NAMALWA (cell line): Measurements from ENCODE around the gene THSD8.
"Not testable (repeated sequence)": the region's sequence is repeated elsewhere in the genome, so short reads cannot be mapped to it uniquely, and the experiment has no call there.

ENCODE experiments used
- DNase-seq: peaks from one replicate; pipeline ENCODE4 v3.0.0-alpha.2; 2015; ENCODE audit warnings: low spot score

The THSD8 gene

DNA sequence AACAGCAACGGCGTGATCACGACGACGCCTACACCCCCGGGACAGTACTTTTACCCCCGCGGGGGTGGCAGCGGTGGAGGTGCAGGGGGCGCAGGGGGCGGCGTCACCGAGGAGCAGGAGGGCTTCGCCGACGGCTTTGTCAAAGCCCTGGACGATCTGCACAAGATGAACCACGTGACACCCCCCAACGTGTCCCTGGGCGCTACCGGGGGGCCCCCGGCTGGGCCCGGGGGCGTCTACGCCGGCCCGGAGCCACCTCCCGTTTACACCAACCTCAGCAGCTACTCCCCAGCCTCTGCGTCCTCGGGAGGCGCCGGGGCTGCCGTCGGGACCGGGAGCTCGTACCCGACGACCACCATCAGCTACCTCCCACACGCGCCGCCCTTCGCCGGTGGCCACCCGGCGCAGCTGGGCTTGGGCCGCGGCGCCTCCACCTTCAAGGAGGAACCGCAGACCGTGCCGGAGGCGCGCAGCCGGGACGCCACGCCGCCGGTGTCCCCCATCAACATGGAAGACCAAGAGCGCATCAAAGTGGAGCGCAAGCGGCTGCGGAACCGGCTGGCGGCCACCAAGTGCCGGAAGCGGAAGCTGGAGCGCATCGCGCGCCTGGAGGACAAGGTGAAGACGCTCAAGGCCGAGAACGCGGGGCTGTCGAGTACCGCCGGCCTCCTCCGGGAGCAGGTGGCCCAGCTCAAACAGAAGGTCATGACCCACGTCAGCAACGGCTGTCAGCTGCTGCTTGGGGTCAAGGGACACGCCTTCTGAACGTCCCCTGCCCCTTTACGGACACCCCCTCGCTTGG lies 9.6 kb upstream of the THSD8 start:
- DNase-seq: peak; percentile 90

DNA sequence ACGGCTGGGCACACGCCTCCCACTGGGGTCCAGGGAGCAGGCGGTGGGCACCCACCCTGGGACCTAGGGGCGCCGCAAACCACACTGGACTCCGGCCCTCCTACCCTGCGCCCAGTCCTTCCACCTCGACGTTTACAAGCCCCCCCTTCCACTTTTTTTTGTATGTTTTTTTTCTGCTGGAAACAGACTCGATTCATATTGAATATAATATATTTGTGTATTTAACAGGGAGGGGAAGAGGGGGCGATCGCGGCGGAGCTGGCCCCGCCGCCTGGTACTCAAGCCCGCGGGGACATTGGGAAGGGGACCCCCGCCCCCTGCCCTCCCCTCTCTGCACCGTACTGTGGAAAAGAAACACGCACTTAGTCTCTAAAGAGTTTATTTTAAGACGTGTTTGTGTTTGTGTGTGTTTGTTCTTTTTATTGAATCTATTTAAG lies 9.0 kb upstream of the THSD8 start:
- DNase-seq: no peak

DNA sequence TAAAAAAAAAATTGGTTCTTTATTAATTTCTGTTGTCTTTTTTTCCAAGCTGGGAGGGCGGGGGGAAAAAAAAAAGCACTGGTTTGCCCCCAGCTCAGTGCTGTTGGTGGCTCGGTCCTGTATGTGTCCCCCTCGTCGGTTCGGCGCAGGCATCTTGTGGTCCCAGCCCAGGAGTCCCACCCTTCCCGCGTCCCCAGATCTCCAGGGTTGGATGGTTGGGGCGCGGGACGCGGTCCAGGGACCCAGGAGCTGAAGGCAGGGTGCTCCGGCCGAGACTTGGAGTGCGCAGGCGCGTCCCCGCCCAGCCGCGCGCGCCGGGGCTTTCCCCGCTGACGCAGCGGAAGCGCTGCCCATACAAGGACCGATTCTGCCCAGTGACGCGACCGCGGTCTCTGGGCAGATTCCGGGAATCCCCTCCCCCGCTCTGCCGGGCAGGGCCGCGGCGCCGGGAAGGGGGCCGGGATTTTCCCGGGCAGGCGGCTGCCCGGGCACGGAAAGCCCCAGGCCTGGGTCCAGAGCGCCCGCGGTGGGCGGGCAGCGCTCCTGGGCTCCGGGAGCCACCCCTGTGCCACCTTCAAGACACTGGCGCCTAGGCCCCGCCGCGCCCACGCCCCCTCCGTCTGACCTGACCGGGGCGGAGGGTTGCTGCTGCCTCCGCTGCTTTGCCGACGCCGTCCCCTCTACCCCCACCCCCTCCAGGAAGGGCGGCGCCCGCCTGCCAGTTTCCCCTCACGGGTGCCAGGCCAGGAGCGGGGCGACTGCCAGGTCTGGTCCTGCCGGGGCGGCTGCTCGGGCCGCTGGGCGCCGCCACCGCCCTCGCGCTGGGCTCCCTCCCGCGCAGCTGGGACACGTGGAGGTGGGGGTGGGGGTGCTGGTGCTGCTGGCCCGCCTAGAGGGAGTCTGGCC lies 8.3 kb upstream of the THSD8 start:
- peak; percentile 95 for DNase-seq

DNA sequence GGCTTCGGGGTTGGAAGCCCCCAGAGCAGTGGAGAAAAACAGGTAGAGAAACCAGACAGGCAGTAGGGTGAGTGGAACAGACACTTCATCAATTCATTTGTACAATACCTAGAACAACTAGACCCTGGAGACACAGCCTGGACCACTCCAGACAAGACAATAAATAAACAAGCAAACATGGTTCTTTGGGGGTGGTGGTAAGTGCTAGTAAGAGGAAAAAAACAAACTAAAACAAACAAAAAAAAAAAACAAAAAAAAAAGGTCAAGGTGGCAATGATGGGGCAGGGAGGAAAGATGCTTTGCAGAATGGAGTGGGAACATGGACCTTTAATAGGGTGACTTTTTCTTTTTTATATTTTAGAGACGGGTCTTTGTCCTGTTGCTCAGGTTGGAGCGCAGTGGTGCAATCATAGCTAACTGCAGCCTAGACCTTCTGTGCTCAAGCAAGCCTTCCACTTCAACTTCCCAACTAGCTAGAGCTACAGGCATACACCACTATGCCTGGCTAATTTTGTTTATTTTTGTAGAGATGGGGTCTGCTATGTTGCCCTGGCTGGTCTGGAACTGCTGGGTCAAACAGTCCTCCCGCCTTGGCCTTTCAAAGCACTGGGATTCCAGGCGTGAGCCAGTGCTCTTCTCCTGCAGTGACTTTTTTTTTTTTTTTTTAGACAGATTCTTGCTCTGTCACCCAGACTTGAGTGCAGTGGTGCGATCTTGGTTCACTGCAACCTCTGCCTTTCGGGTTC lies 7.5 kb upstream of the THSD8 start:
- DNase-seq: no peak

DNA sequence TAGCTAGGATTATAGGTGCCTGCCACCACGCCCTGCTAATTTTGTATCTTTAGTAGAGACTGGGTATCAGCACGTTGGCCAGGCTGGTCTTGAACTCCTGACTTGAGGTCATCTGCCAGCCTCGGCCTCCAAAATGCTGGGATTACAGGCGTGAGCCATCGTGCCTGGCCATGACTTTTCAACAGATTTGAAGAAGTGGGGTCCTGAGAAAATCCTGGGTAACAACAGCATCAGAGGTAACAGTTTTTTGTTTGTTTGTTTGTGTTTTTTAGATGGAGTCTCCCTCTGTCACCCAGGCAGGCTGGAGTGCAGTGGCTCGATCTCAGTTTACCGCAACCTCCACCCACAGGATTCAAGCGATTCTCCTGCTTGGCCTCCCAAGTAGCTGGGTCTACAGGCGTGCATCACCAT lies 6.9 kb upstream of the THSD8 start:
- no peak for DNase-seq

DNA sequence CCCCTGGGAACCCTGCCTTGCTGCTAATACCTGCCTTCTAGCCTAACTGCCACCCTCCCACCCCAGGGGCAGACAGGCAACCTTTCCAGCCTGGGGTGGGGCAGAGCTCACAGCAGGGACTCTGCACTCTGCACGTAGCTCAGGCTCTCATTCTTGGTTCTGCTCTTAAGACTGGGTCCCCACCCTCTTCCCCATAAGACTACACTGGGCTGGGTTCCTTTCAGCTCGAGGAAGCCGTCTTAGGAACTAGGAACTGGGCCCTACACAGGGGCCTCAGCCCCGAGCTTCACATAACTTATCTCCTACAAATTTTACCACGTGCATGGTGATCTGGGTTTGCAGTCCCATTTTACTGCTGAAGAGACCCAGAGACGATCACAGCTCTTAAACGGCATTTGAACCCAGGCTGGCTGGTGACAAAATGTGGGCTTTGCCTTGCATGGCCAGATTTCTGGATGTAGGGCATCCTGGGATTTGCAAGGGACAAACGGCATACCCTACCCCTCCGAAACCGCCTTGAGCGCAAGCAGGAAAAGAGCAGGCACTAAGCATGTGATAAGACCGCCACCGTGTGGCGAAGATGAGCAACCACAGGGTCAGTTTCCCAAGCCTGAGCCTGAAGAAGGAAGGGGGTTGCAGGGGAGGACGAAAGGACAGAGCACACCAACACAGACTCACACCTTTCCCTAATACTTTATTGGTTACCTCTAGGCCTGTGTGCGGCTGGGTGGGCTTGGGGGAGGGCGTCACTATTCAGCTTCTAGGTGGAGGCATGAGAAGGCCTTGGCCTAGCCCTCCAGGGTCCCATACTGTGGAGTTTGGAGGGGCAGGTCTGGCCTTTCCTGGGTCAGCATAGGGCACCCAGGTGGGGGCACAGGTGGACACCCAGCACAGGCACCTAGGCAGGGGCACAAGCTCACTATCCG lies 5.5 kb upstream of the THSD8 start:
- peak; percentile 89 for DNase-seq

DNA sequence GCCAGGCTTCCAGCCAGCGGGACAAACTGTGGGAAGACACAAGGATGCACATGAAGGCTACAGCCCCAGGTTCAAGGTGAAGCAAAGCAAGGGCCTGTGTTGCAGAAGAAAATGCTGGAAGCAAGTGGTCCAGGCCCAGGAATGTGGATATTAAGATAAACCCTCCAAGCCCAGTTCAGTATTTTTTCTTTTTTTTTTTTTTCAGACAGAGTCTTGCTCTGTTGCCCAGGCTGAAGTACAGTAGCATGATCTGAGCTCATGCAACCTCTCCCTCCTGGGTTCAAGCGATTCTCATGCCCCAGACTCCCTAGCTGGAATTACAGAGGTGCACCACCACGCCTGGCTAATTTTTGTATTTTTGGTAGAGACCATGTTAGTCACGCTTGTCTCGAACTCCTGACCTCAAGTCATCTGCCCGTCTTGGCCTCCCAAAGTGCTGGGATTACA lies 4.7 kb upstream of the THSD8 start:
- no peak for DNase-seq

DNA sequence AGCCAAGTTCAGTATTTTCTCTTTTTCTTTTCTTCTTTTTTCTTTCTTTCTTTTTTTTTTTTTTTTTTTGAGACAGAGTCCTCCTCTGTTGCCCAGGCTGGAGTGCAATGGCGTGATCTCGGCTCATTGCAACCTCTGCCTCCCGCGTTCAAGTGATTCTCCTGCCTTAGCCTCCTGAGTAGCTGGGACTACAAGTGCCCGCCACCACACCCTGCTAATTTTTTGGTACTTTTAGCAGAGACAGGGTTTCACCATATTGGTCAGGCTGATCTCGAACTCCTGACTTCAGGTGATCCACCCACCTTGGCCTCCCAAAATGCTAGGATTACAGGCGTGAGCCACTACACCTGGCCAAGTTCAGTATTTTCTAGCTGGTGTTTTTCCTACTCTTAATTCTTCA lies 4.3 kb upstream of the THSD8 start:
- not testable (repeated sequence) for DNase-seq

DNA sequence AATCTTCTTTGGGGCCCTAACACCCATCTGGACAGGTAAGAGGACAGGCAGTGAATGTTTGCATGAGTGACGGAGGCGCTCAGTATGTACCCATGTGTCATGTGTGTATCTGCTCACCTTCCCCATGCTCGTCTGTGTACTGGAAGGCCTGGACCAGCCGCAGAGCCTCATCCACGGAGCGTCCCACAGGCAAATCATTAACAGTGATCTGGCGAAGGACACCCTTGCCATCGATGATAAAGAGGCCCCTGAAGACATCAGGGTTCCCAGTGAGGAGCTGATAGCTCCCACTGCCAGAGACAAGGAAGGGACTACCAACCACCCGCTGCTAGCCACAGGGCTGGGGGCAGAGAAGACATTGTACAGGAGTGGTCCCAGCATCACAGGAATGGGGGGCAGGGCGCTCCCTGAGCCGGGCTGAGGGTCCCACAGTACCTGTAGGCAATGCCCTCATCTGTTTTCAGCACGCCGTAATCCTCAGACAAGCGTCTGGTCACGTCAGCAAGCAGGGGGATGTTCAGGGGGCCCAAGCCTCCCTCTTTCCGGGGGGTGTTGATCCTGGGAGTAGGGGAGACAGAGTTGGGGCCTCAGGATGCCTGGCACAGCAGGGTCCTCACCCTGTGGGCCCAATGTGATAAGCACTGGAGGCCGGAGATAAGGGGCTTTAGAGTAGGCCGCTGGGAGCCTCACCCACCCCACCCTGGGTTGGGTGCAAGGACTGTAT lies 2.0 kb upstream of the THSD8 start:
- DNase-seq: no peak

DNA sequence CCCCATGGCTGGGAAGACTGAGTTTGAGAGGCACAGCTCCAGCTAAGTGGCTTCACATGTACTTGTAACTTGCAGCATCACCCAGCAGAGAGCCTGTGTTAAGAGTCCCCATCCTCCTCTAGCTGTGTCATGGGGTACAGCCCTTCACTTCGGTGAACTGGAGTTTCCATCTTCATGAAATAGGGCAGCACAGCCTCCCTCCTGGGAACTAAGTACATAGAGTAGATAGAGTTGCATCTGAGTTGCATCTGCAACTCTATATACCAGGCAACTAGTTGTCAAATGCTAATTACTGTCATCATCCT lies 1.5 kb upstream of the THSD8 start:
- no peak for DNase-seq

DNA sequence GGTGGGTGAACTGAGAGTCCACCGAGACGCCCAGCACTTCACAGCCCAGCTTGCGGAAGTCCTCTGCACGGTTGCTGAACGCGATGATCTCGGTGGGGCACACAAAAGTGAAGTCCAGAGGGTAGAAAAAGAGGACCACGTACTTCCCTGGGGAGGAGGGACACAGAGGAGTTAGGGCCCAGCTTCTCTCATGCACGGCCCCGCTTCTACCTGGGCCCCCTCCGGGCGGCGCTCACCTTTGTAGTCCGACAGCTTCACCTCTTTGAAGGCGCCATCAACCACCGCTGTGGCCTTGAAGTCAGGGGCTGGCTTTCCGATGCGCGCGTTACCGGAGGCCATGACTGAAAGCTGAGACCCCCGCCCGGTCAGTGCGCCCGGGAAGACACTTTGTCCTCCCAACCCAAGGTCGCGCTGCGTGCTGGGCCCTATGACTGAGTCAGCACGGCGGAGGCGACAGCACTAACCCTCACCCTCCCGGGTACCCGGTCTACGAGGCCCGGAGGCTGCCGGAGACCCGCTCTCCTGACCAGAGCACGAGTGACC lies 875 bp upstream of the THSD8 start:
- DNase-seq: no peak

DNA sequence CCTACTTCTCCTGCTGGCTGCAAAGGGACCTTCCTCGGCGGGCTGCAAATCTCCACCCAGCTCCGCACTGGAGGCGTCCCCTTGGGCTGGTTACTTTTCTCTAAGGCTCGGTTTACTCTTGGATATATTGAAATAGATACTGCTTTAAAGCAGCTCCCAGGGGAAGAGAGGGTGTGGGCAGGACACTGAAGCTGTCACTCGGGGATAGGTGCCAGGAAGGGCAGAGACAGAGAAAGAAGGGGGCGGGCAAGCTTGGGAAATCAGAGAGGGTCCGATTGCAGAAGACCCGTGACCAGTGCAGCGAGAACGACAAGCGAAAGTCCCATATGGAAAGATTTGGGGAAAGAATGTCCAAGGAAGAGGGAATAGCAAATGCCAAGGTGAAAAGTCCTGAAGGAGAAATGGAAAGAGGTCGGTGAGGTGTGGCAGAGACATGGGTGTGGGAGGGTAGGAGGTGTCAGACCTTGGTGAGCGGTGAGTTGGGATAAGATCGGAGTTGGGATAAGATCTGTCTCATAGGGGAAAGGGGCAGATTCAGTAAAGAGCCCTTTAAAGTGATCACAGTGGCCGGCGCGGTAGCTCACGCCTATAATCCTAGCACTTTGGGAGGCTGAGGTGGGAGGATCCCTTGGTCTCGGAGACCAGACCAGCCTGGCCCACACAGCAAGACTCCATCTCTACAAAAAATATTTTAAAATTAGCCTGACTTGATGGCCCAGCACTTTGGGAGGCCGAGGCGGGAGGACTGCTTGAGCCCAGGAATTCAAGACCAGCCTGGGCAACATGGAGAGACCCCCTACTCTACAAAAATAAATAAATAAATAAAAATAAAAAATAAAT lies 618 bp downstream of the THSD8 start:
- no peak for DNase-seq

DNA sequence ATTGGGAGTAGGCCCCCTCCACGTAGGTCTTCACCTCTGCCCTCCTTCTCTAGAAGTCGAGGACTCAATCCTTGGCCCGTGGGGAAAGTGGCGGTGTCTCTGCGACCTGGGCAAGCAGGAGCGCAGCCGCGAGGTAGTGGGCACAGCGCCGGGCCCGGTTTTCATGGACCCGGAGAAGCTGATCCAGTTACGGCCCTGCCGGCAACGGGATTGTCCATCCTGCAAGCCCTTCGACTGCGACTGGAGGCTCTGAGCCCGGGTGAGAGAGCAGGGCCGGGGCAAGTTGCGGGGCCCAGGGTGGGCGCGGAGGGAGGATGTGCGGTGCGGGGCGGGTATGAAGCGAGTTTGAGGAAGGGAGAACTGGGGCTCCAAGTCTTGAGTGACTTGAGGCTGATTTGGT lies 2.2 kb downstream of the THSD8 start:
- no peak for DNase-seq

DNA sequence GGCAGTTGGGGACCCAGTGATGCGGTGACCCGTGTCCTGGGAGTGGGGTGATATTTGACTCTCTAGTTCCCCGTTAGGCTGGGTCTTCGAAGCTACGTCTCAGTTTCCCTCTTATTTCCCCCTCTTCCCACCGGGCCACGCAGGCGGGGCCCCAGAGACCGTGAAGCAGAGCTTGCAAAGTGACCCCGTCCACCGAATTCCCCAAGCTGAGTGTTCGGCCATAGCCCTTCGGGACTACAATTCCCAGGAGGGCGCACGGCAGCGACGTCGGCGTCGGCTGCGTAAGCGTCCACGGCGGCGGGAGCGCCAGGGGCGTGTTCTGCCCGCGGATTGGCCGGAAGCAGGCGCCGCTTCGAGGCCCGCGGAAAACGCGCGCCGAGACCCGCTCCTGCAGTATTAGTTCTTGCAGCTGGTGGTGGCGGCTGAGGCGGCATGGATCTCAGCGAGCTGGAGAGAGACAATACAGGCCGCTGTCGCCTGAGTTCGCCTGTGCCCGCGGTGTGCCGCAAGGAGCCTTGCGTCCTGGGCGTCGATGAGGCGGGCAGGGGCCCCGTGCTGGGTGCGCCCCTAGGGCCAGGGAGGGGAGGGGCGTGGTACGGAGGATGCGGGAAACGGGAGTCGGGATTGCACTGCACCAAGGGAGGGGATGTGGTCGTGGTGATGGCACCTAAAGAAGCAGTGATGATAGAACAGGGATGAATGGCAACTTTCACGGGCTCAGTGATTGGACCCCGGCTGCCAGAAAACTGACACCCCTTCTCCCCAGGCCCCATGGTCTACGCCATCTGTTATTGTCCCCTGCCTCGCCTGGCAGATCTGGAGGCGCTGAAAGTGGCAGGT lies 4.6 kb downstream of the THSD8 start, which contains the start of gene RNASEH2A:
Gene RNASEH2A, plus strand, starts transcription at position 343 of the 840 bp plus-strand sequence. Its CDS starts 90 bp downstream, at position 433.
- DNase-seq: peak; percentile 92

DNA sequence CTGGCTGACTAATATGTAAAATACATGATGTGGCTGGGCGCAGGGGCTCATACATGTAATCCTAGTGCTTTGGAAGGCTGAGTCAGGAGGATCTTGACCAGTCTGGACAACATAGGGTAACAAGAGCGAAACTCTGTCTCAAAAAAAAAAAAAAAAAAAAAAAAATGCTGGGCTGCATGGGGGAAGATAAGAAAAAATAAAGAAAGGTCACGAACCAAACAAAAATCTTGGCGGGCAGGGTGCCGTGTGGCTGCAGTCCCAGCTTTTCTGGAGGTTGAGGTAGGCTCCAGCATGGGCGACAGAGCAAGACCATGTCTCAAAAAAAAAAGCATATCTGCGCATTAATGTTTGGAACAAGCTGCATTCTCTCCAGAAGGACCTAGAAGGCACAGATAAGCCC lies 13.2 kb downstream of the THSD8 start:
- DNase-seq: no peak

DNA sequence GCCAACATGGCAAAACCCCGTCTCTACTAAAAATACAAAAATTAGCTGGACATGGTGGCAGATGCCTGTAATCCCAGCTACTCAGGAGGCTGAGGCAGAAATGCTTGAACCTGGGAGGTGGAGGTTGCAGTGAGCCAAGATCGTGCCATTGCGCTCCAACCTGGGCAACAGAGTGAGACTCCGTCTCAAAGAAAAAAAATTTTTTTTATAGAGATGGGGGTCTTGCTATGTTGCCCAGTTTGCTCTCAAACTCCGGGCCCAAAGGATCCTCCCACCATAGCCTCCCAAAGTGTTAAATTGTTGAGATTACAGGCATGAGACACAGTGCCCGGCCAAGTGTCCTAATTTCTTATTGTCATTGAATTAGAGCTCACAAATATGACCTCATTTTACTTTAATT lies 15.3 kb downstream of the THSD8 start:
- not testable (repeated sequence) for DNase-seq

DNA sequence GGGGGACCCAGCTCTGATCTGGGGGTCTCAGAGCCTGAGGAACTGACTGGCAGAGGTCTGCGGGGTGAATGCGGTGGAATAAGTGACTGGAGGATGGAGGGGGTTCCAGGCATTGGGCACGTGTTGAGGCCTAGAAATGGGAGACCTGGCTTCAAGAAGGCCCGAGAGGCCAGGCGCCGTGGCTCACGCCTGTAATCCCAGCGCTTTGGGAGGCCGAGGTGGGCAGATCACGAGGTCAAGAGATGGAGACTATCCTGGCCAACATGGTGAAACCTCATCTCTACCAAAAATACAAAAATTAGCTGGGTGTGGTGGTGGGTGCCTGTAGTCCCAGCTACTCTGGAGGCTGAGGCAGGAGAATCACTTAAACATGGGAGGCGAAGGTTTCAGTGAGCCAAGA lies 15.9 kb downstream of the THSD8 start:
- DNase-seq: not testable (repeated sequence)

DNA sequence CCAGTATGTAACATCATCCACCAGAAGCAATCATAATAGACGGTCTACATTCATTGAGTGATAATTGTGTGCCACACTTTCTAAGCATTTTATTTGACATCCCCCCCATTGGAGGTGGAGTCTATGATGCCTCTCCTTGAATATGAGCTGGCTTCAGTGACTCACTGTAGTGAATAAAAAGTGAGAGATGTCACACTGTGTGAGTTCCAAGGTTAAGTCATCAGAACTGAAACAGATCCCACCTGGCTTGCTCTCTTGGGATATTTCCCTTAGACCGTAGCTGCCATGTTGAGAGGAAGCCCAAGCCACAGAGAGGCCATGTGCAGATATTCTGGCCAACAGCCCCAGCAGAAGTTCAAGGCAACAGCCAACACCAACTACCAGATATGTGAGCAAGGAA lies 19.9 kb downstream of the THSD8 start:
- peak; percentile 28 for DNase-seq
